GM18519 (cell line): ENCODE measurements around the gene GARRE1.

ENCODE experiments used
- ATAC-seq: cut with Tn5 transposase; IDR thresholded peaks from one replicate; pipeline ENCODE4 v1.9.1; 2021; ENCODE audit warnings: mild to moderate bottlenecking, moderate library complexity; ENCODE audit not compliant: unreplicated experiment, low FRiP score

Gene GARRE1

GRCh38 chr19:34287662-34288140 is 33.3 kb downstream of the GARRE1 start:
- ATAC-seq: no peak

GRCh38 chr19:34288381-34288780 is 34.0 kb downstream of the GARRE1 start:
- ATAC-seq: no peak

GRCh38 chr19:34291235-34291634 is 36.9 kb downstream of the GARRE1 start:
- no peak for ATAC-seq

GRCh38 chr19:34295103-34295502 is 40.7 kb downstream of the GARRE1 start:
- no peak for ATAC-seq

GRCh38 chr19:34298891-34299520 is 44.7 kb downstream of the GARRE1 start:
- no peak for ATAC-seq

GRCh38 chr19:34299576-34299975 is 45.2 kb downstream of the GARRE1 start:
- ATAC-seq: no peak

- no peak for ATAC-seq
Observed at GRCh38 chr19:34300380-34300779, 46.0 kb downstream of the GARRE1 start.

- no peak for ATAC-seq
Observed at GRCh38 chr19:34300962-34301361, 46.6 kb downstream of the GARRE1 start.
